ENCODE results near the gene C10orf88.
A peak's percentile ranks its signal among the peaks of the same experiment; 100 is the strongest.

The C10orf88 gene

GRCh38 chr10:122953902-122954730, at the start of gene C10orf88:
C10orf88 (minus strand) TSS chr10:122954227; CDS start chr10:122954178, 49 bp downstream.
- DNase-seq (ENCODE audit: low read depth in 1 of 2, low spot score in 1 of 2) = peak; percentile 81 to 97
- TF ChIP-seq JUND (IDR thresholded peaks at IDR 0.05; ENCODE audit: low read depth) = no peak
- in situ Hi-C loops (cut with HindIII; ENCODE audit: low pct_unique_long_range_greater_than_20kb, low sequenced_read_pairs) = no loop called here

GRCh38 chr10:123001370-123001769, 47.3 kb upstream of the C10orf88 start:
- DNase-seq (ENCODE audit: low read depth in 1 of 2, low spot score in 1 of 2) = no peak
- no peak for TF ChIP-seq JUND (IDR thresholded peaks at IDR 0.05; ENCODE audit: low read depth)
- in situ Hi-C loops (cut with HindIII; ENCODE audit: low pct_unique_long_range_greater_than_20kb, low sequenced_read_pairs) = no loop called here

GRCh38 chr10:123000155-123000554, 46.1 kb upstream of the C10orf88 start:
- no peak for DNase-seq (ENCODE audit: low read depth in 1 of 2, low spot score in 1 of 2)
- no peak for TF ChIP-seq JUND (IDR thresholded peaks at IDR 0.05; ENCODE audit: low read depth)
- in situ Hi-C loops (cut with HindIII; ENCODE audit: low pct_unique_long_range_greater_than_20kb, low sequenced_read_pairs) = no loop called here

- in situ Hi-C loops (cut with HindIII; ENCODE audit: low pct_unique_long_range_greater_than_20kb, low sequenced_read_pairs) = no loop called here
- peak in 1 of 2 experiments; percentile 16 for DNase-seq (ENCODE audit: low read depth in 1 of 2, low spot score in 1 of 2)
These were observed 45.3 kb upstream of the C10orf88 start for GRCh38 chr10:122999347-122999746.

GRCh38 chr10:122998934-122999333, 44.9 kb upstream of the C10orf88 start:
- TF ChIP-seq JUND (IDR thresholded peaks at IDR 0.05; ENCODE audit: low read depth) = no peak
- DNase-seq (ENCODE audit: low read depth in 1 of 2, low spot score in 1 of 2) = no peak
- in situ Hi-C loops (cut with HindIII; ENCODE audit: low pct_unique_long_range_greater_than_20kb, low sequenced_read_pairs) = no loop called here

More at GRCh38 chr10:122999347-122999746, 45.3 kb upstream of the C10orf88 start:
- TF ChIP-seq JUND (IDR thresholded peaks at IDR 0.05; ENCODE audit: low read depth) = no peak

- in situ Hi-C loops (cut with HindIII; ENCODE audit: low pct_unique_long_range_greater_than_20kb, low sequenced_read_pairs) = no loop called here
- no peak for DNase-seq (ENCODE audit: low read depth in 1 of 2, low spot score in 1 of 2)
- no peak for TF ChIP-seq JUND (IDR thresholded peaks at IDR 0.05; ENCODE audit: low read depth)
These were observed 44.4 kb upstream of the C10orf88 start for GRCh38 chr10:122998360-122998917.

GRCh38 chr10:122997864-122998263, 43.8 kb upstream of the C10orf88 start:
- DNase-seq (ENCODE audit: low read depth in 1 of 2, low spot score in 1 of 2) = no peak
- TF ChIP-seq JUND (IDR thresholded peaks at IDR 0.05; ENCODE audit: low read depth) = no peak
- in situ Hi-C loops (cut with HindIII; ENCODE audit: low pct_unique_long_range_greater_than_20kb, low sequenced_read_pairs) = no loop called here

GRCh38 chr10:122995936-122996335, 41.9 kb upstream of the C10orf88 start:
- DNase-seq (ENCODE audit: low read depth in 1 of 2, low spot score in 1 of 2) = no peak
- TF ChIP-seq JUND (IDR thresholded peaks at IDR 0.05; ENCODE audit: low read depth) = no peak
- in situ Hi-C loops (cut with HindIII; ENCODE audit: low pct_unique_long_range_greater_than_20kb, low sequenced_read_pairs) = no loop called here

GRCh38 chr10:122993797-122994336, 39.8 kb upstream of the C10orf88 start:
- in situ Hi-C loops (cut with HindIII; ENCODE audit: low pct_unique_long_range_greater_than_20kb, low sequenced_read_pairs) = no loop called here
- DNase-seq (ENCODE audit: low read depth in 1 of 2, low spot score in 1 of 2) = no peak
- TF ChIP-seq JUND (IDR thresholded peaks at IDR 0.05; ENCODE audit: low read depth) = no peak

GRCh38 chr10:122992031-122992585, 38.1 kb upstream of the C10orf88 start:
- TF ChIP-seq JUND (IDR thresholded peaks at IDR 0.05; ENCODE audit: low read depth) = no peak
- DNase-seq (ENCODE audit: low read depth in 1 of 2, low spot score in 1 of 2) = no peak
- in situ Hi-C loops (cut with HindIII; ENCODE audit: low pct_unique_long_range_greater_than_20kb, low sequenced_read_pairs) = no loop called here

- no peak for TF ChIP-seq JUND (IDR thresholded peaks at IDR 0.05; ENCODE audit: low read depth)
- in situ Hi-C loops (cut with HindIII; ENCODE audit: low pct_unique_long_range_greater_than_20kb, low sequenced_read_pairs) = no loop called here
- no peak for DNase-seq (ENCODE audit: low read depth in 1 of 2, low spot score in 1 of 2)
These were observed 36.3 kb upstream of the C10orf88 start for GRCh38 chr10:122990278-122990677.

GRCh38 chr10:122988501-122988900, 34.5 kb upstream of the C10orf88 start:
- DNase-seq (ENCODE audit: low read depth in 1 of 2, low spot score in 1 of 2) = no peak
- in situ Hi-C loops (cut with HindIII; ENCODE audit: low pct_unique_long_range_greater_than_20kb, low sequenced_read_pairs) = no loop called here
- TF ChIP-seq JUND (IDR thresholded peaks at IDR 0.05; ENCODE audit: low read depth) = no peak

- in situ Hi-C loops (cut with HindIII; ENCODE audit: low pct_unique_long_range_greater_than_20kb, low sequenced_read_pairs) = no loop called here
- no peak for DNase-seq (ENCODE audit: low read depth in 1 of 2, low spot score in 1 of 2)
- no peak for TF ChIP-seq JUND (IDR thresholded peaks at IDR 0.05; ENCODE audit: low read depth)
These were observed 32.3 kb upstream of the C10orf88 start for GRCh38 chr10:122986335-122986734.
